HepG2 (cell line): ENCODE results near the gene CAMTA1. TPM values are rescaled to one million over a fixed set of nuclear protein-coding genes. Genes with fewer than 3 reads are reported as not detected.

Source experiments
- ATAC-seq: fragments of 200-7000 bp; cut with Tn5 transposase; 3 replicates; pipeline ENCODE4 v1.9.1; 2020; ENCODE audit warnings: mild to moderate bottlenecking, moderate library complexity
- BruUV-seq: library from RNA; stranded (reverse); fragments of 400-500 nt; replicated peaks from 2 replicates; lab custom pipeline; 2021; lab: Mats Ljungman, UMichigan
- CTCF ChIA-PET: fragments of 300-600 bp; formaldehyde crosslinking; extraction: SDS; loops from one replicate; lab custom pipeline; 2021; ENCODE audit warnings: low total read pairs, inconsistent platforms, low intra/inter-chr PET ratio; lab: Yijun Ruan, JAX
- POLR2A ChIA-PET: fragments of 350-600 bp; sonication (Branson Sonifier 250); formaldehyde crosslinking; loops from one replicate; lab custom pipeline; 2020; ENCODE audit warnings: antibody characterized with exemption, inconsistent platforms; lab: Yijun Ruan, JAX
- DNase-seq: peaks from one replicate; pipeline ENCODE4 v3.0.0-alpha.2; 2015; ENCODE audit warnings: low spot score
- FAIRE-seq: peaks from 3 replicates; lab custom pipeline; 2011; peaks lifted over from hg19 to GRCh38; lab: Jason Lieb, UNC
- H2AFZ ChIP-seq: one replicate; pipeline ENCODE4 v1.6.1; 2011; ENCODE audit warnings: low read length, inconsistent platforms
- H3K27ac ChIP-seq: fragments of 300-600 bp; 3 replicates; pipeline ENCODE4 v1.8.0; 2011; ENCODE audit warnings: mixed run types, mild to moderate bottlenecking, mixed read lengths, low read length, inconsistent platforms; ENCODE audit not compliant: insufficient read depth; ENCODE audit errors: extremely low read length
- H3K27me3 ChIP-seq, 2 experiments: fragments of 200-600 bp in 1 of 2; 2 replicates in 1 of 2; 3 replicates in 1 of 2; pipeline versions ENCODE4 v1.6.0 to v1.8.0; 2011; ENCODE audit warnings: low read length in 2 of 2, mild to moderate bottlenecking in 2 of 2, moderate library complexity in 2 of 2, inconsistent platforms in 1 of 2; ENCODE audit not compliant: insufficient read depth in 2 of 2, control insufficient read depth in 1 of 2
- H3K36me3 ChIP-seq, 2 experiments: fragments of 200-600 bp in 1 of 2; replicated peaks in 1 of 2; 2 replicates in 1 of 2; 3 replicates in 1 of 2; pipeline versions ENCODE4 v1.5.1 to v1.8.0; 2011; ENCODE audit warnings: low read length in 2 of 2, inconsistent platforms in 1 of 2; ENCODE audit not compliant: insufficient read depth in 2 of 2, control insufficient read depth in 1 of 2
- H3K4me1 ChIP-seq: 2 replicates; pipeline ENCODE4 v1.5.1; 2012; ENCODE audit warnings: low read length, inconsistent platforms; ENCODE audit not compliant: insufficient read depth
- H3K4me2 ChIP-seq: 2 replicates; pipeline ENCODE4 v1.6.0; 2011; ENCODE audit warnings: low read depth, low read length, inconsistent platforms
- H3K4me3 ChIP-seq, 3 experiments: fragments of 200-600 bp in 1 of 3; sonication (generic), shearing (Covaris generic) in 1 of 3; replicated peaks in 1 of 3; 2 replicates each; pipeline ENCODE4 v1.5.1; 2011 to 2016; ENCODE audit warnings: low read length in 3 of 3, inconsistent platforms in 2 of 3, low read depth in 2 of 3, mild to moderate bottlenecking in 2 of 3, control low read depth in 1 of 3, mixed read lengths in 1 of 3; ENCODE audit not compliant: insufficient read depth in 1 of 3
- H3K79me2 ChIP-seq: one replicate; pipeline ENCODE4 v1.6.1; 2011; ENCODE audit warnings: low read length, inconsistent platforms; ENCODE audit not compliant: insufficient read depth
- H3K9ac ChIP-seq: 2 replicates; pipeline ENCODE4 v1.6.0; 2011; ENCODE audit warnings: mild to moderate bottlenecking, low read depth, low read length, inconsistent platforms; ENCODE audit not compliant: insufficient read depth
- H3K9me3 ChIP-seq: 2 replicates; pipeline ENCODE4 v1.5.1; 2012; ENCODE audit warnings: mild to moderate bottlenecking, low read length
- H4K20me1 ChIP-seq: 2 replicates; pipeline ENCODE4 v1.6.0; 2011; ENCODE audit warnings: inconsistent platforms, mild to moderate bottlenecking, low read length, moderate library complexity; ENCODE audit not compliant: insufficient read depth
- ARHGAP35 ChIP-seq: sonication (generic); formaldehyde crosslinking; IDR thresholded peaks from 2 replicates; pipeline ENCODE4 v1.9.0; 2022; ENCODE audit warnings: mild to moderate bottlenecking, inconsistent platforms, moderate library complexity, missing genetic modification reagents, borderline replicate concordance
- BRF2 ChIP-seq: sonication (generic); formaldehyde crosslinking; IDR thresholded peaks from 2 replicates; pipeline ENCODE4 v1.8.1; 2022; ENCODE audit warnings: mild to moderate bottlenecking, missing genetic modification reagents
- IRF9 ChIP-seq: sonication (generic); formaldehyde crosslinking; IDR thresholded peaks from 2 replicates; pipeline ENCODE4 v1.8.0; 2022; ENCODE audit warnings: missing genetic modification reagents, mild to moderate bottlenecking, borderline replicate concordance
- MAFF ChIP-seq: IDR thresholded peaks from 2 replicates; pipeline ENCODE4 v1.6.1; 2011; ENCODE audit warnings: low read depth, low read length, improper control_type of control experiment
- MAFK ChIP-seq, 2 experiments: IDR thresholded peaks in 1 of 2; conservative IDR thresholded peaks in 1 of 2; 2 replicates each; pipeline ENCODE4 v1.6.1; 2011; ENCODE audit warnings: improper control_type of control experiment in 2 of 2, low read length in 2 of 2
- NCOR1 ChIP-seq: fragments of 200-600 bp; sonication (generic); IDR thresholded peaks from 2 replicates; pipeline ENCODE4 v1.7.0; 2017; ENCODE audit warnings: antibody characterized with exemption, low read length, borderline replicate concordance
- NFE2L2 ChIP-seq: fragments of 150-350 bp; IDR thresholded peaks from 2 replicates; pipeline ENCODE4 v1.6.1; 2014; ENCODE audit warnings: low read length
- PHB2 ChIP-seq: fragments of 450-650 bp; IDR thresholded peaks from 2 replicates; pipeline ENCODE4 v1.6.1; 2018; ENCODE audit not compliant: partially characterized antibody
- TBX3 ChIP-seq: fragments of 450-650 bp; IDR thresholded peaks from 2 replicates; pipeline ENCODE4 v1.6.1; 2017; ENCODE audit warnings: antibody characterized with exemption, mild to moderate bottlenecking, inconsistent platforms, borderline replicate concordance
- ZBED4 ChIP-seq: sonication (generic); formaldehyde crosslinking; IDR thresholded peaks from 2 replicates; pipeline ENCODE4 v1.4.0; 2020; ENCODE audit warnings: missing genetic modification reagents, borderline replicate concordance
- ZBTB39 ChIP-seq: sonication (generic); formaldehyde crosslinking; IDR thresholded peaks from 2 replicates; pipeline ENCODE4 v1.5.0; 2020; ENCODE audit warnings: missing genetic modification reagents
- ZBTB8A ChIP-seq: sonication (generic); formaldehyde crosslinking; IDR thresholded peaks from 2 replicates; pipeline ENCODE4 v1.4.0; 2020; ENCODE audit warnings: mild to moderate bottlenecking, low read depth, missing genetic modification reagents, borderline replicate concordance
- ZNF558 ChIP-seq: sonication (generic); formaldehyde crosslinking; IDR thresholded peaks from 2 replicates; pipeline ENCODE4 v1.9.0; 2022; ENCODE audit warnings: mild to moderate bottlenecking, missing genetic modification reagents, borderline replicate concordance
- ZNF589 ChIP-seq: sonication (generic); formaldehyde crosslinking; conservative IDR thresholded peaks from 2 replicates; pipeline ENCODE4 v1.8.0; 2022; ENCODE audit warnings: mild to moderate bottlenecking, moderate library complexity, missing genetic modification reagents
- ZNF709 ChIP-seq: sonication (generic); formaldehyde crosslinking; IDR thresholded peaks from 2 replicates; pipeline ENCODE4 v1.5.0; 2020; ENCODE audit warnings: mild to moderate bottlenecking, missing genetic modification reagents
- WGBS: methylation state at CpG from one replicate; pipeline ENCODE4 v1.1.6; 2017; ENCODE audit warnings: low lambda C conversion rate; 5-methylcytosine and 5-hydroxymethylcytosine counted together
- in situ Hi-C: cut with HindIII; loops from 2 replicates; pipeline ENCODE4 v1.10.0; 2017; ENCODE audit warnings: low pct_unique_long_range_greater_than_20kb; ENCODE audit not compliant: extremely low pct_ligation_motif_present
- intact Hi-C: fragments of 100-400 bp; cut with micrococcal nuclease; formaldehyde crosslinking; loops from one replicate; pipeline ENCODE4 v1.10.0; 2022; ENCODE audit not compliant: unreplicated experiment
- polyA plus RNA-seq, 8 experiments: library from polyadenylated mRNA; depleted of rRNA in 3 of 8; stranded (reverse) in 7 of 8; unstranded in 1 of 8; fragments of >200 nt; fragmentation: Illumina TruSeq in 4 of 8; extraction: Trizol in 4 of 8; gene quantifications; 2 replicates each; pipeline versions ENCODE4 v1.2.1 to v1.2.3, GENCODE V29; 2011 to 2016; ENCODE audit warnings: low read depth in 4 of 8, missing spikeins in 1 of 8, mixed read lengths in 1 of 8; ENCODE audit not compliant: insufficient read depth in 1 of 8
- total RNA-seq, 5 experiments: library from RNA; depleted of rRNA; stranded (reverse); fragments of >200 nt; fragmentation: Illumina TruSeq; extraction: Trizol; gene quantifications; 2 replicates each; pipeline ENCODE4 v1.2.3, GENCODE V29; 2016; ENCODE audit warnings: low read depth in 1 of 5

CAMTA1 gene
- total and polyA plus RNA-seq, 2 of the 13 experiments (the other 11 are each of a cell fraction or from before 2014, with no cell fraction given) = 25.0 to 36.4 TPM

- Histone ChIP-seq H3K9ac (no peak overlapping the region), H3K27ac (no peak overlapping the region), H3K36me3 (no peaks in the 10 kb centered on the region), H3K4me3 (no peak overlapping the region), H3K4me2 (no peak overlapping the region), H3K27me3 (peaks cover 0 to 12% of the 10 kb centered on the region in 2 experiments; a peak in 1 of 5 replicates), H2AFZ (no peak overlapping the region), H4K20me1 (no peaks in the 10 kb centered on the region), H3K4me1 (peaks cover 10% of the 10 kb centered on the region), H3K79me2 (no peaks in the 10 kb centered on the region), H3K9me3 (peaks cover 2% of the 10 kb centered on the region; the same call in 1 of the 2 replicates)
- DNase-seq = no peak
- no TSS peak for BruUV-seq
- ChIA-PET POLR2A (no interaction called here), CTCF (no interaction called here)
- ATAC-seq = no peak
- TF ChIP-seq MAFF (no peak), IRF9 (CRISPR knock-in tag) (no peak), PHB2 (no peak), BRF2 (CRISPR knock-in tag) (no peak), NFE2L2 (no peak), TBX3 (no peak), ZNF709 (no peak), ZBTB8A (CRISPR knock-in tag) (no peak), ARHGAP35 (CRISPR knock-in tag) (no peak), NCOR1 (no peak), MAFK (conservative IDR thresholded peaks at IDR 0.05 in 1 of 2, IDR thresholded peaks at IDR 0.05 in 1 of 2; ENCODE audit: low read length in 2 of 2) (no peak), ZBED4 (CRISPR knock-in tag) (no peak), ZNF589 (CRISPR knock-in tag) (no peak), ZBTB39 (CRISPR knock-in tag) (no peak), ZNF558 (CRISPR knock-in tag) (no peak)
- FAIRE-seq = no peak
- 53% methylated on average over 6 of the region's 6 CpGs for WGBS
- intact Hi-C loops (no loop called here), in situ Hi-C loops (no loop called here)
Measured at GRCh38 chr1:7302126-7302525, 516.9 kb downstream of the CAMTA1 start.
